AG04449 (cell line): ENCODE data around the gene RETREG3.

ENCODE experiments used
- CTCF ChIA-PET: fragments of 350-600 bp; formaldehyde crosslinking; extraction: SDS; loops from one replicate; lab custom pipeline; 2021; ENCODE audit warnings: antibody characterized with exemption; lab: Yijun Ruan, JAX
- POLR2A ChIA-PET: fragments of 400-600, 350-600 bp; formaldehyde crosslinking; extraction: SDS; loops from one replicate; lab custom pipeline; 2020; ENCODE audit warnings: antibody characterized with exemption, inconsistent platforms; lab: Yijun Ruan, JAX
- DNase-seq: peaks from one replicate; pipeline ENCODE4 v3.0.0-alpha.2; 2010; ENCODE audit warnings: low read depth, low spot score
- H3K4me3 ChIP-seq: 2 replicates; pipeline ENCODE4 v1.5.1; 2011; ENCODE audit warnings: low read depth, mild to moderate bottlenecking, control low read depth, low read length
- CTCF ChIP-seq: IDR thresholded peaks from one replicate; pipeline ENCODE4 v1.5.1; 2011; ENCODE audit warnings: mild to moderate bottlenecking, moderate library complexity, low read length, control low read depth, inconsistent platforms; ENCODE audit not compliant: insufficient read depth; ENCODE audit errors: missing control alignments

Gene RETREG3

GRCh38 chr17:42609182-42609813 lies at the start of gene RETREG3, which contains the start of gene TUBG1:
RETREG3 (minus strand) TSS chr17:42609374; CDS start chr17:42609324, 50 bp downstream.
TUBG1 (plus strand) TSS chr17:42609683; CDS start chr17:42609738, 55 bp downstream.
- ChIA-PET CTCF (interaction anchor here (1.0 to 2.5 kb wide), 9 partner anchors 9 to 154 kb away, joined by 3 to 19 read pairs (median 7); partner anchors contain the start of gene PSMC3IP), POLR2A (interaction anchor here (0.8 to 2.0 kb wide), 7 partner anchors 9 to 74 kb away, joined by 3 to 11 read pairs (median 5); partner anchors contain the start of genes PLEKHH3 and PSMC3IP)
- H3K4me3 ChIP-seq, result peak within 1 kb of the TSS; percentile 96
- TF ChIP-seq CTCF, result peak; percentile 75
- DNase-seq, result peak; percentile 92

GRCh38 chr17:42657824-42658588 lies 48.8 kb upstream of the RETREG3 start:
- H3K4me3 ChIP-seq, result no peak overlapping the region
- ChIA-PET POLR2A (no interaction called here), CTCF (interaction anchor here (1.9 to 2.0 kb wide), 2 partner anchors 18 to 21 kb away, joined by 8 to 11 read pairs; partner anchors contain the start of gene PLEKHH3)

GRCh38 chr17:42655528-42655927 lies 46.4 kb upstream of the RETREG3 start:
- POLR2A ChIA-PET, result no interaction called here
- no peak for DNase-seq
- no peak for TF ChIP-seq CTCF
- CTCF ChIA-PET, result interaction anchor here (0.8 to 1.8 kb wide), 3 partner anchors 9 to 77 kb away, joined by 3 to 6 read pairs (median 5); no protein-coding TSS in a partner anchor
- H3K4me3 ChIP-seq, result no peak overlapping the region

More at GRCh38 chr17:42657824-42658588, 48.8 kb upstream of the RETREG3 start:
- TF ChIP-seq CTCF, result no peak
- no peak for DNase-seq

GRCh38 chr17:42653179-42654124 lies 44.3 kb upstream of the RETREG3 start:
- POLR2A ChIA-PET, result no interaction called here
- no peak for DNase-seq
- TF ChIP-seq CTCF, result no peak
- H3K4me3 ChIP-seq, result peak overlapping the region; percentile 41
- CTCF ChIA-PET, result interaction anchor here (1.0 to 2.0 kb wide), 4 partner anchors 12 to 27 kb away, joined by 3 to 6 read pairs (median 5); no protein-coding TSS in a partner anchor

GRCh38 chr17:42651392-42651791 lies 42.2 kb upstream of the RETREG3 start:
- TF ChIP-seq CTCF, result no peak
- ChIA-PET CTCF (no interaction called here), POLR2A (interaction anchor here (0.6 kb wide), 1 partner anchor 73 kb away, joined by 3 read pairs; no protein-coding TSS in a partner anchor)
- no peak for DNase-seq
- H3K4me3 ChIP-seq, result no peak overlapping the region
